Stimulated activated CD8-positive, alpha-beta memory T cell treated with anti-CD3 and anti-CD28 coated beads, Interleukin-12 subunit alpha, Interleukin-12 subunit beta, amount 100 ng/mL, for 4 hours (primary cell): Measurements from ENCODE around the gene SULF2.

ENCODE experiments used
- DNase-seq: peaks from one replicate; pipeline ENCODE4 v3.0.0-alpha.2; 2020; ENCODE audit warnings: low read depth

The SULF2 gene

DNA sequence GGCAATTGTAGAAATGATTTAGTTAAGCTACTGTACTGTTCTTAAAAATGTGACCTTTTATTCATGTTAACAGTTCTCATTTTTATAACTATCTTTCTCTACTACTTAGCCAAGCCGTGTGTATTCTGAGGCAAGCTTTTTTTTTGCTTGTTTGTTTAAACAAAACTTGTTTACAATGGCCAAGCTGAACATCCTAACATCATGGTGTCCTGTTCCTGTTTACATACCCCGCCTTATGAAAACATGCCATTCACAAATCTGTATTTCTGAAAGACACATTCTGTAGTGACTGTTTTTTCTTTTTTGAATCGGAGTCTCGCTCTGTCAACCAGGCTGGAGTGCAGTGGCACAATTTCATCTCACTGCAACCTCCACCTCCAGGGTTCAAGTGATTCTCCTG is 142.7 kb downstream of the SULF2 start:
- no peak for DNase-seq

GRCh38 chr20:47642118-47642517 is 143.2 kb downstream of the SULF2 start:
- no peak for DNase-seq

DNA sequence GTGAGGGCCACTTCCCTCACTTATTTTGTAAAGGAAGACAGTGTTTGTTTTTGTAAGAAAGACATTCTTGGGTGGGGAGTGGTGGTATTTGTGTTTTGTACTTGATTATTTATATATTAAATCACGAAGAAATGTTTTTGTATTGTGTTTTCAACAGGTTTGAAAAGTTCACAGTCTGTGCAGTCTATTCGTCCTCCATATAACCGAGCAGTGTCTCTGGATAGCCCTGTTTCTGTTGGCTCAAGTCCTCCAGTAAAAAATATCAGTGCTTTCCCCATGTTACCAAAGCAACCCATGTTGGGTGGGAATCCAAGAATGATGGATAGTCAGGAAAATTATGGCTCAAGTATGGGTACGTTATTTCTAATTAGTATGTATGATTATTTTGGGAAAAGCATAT is 146.4 kb downstream of the SULF2 start:
- no peak for DNase-seq

DNA sequence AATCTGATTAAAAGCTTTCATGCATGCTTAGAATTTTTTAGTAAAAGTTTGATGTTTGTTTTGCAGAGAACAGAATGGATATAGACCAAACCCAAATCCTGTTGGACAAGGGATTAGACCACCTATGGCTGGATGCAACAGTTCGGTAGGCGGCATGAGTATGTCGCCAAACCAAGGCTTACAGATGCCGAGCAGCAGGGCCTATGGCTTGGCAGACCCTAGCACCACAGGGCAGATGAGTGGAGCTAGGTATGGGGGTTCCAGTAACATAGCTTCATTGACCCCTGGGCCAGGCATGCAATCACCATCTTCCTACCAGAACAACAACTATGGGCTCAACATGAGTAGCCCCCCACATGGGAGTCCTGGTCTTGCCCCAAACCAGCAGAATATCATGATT is 150.0 kb downstream of the SULF2 start:
- DNase-seq = no peak

GRCh38 chr20:47631078-47631477 is 154.2 kb downstream of the SULF2 start:
- no peak for DNase-seq

DNA sequence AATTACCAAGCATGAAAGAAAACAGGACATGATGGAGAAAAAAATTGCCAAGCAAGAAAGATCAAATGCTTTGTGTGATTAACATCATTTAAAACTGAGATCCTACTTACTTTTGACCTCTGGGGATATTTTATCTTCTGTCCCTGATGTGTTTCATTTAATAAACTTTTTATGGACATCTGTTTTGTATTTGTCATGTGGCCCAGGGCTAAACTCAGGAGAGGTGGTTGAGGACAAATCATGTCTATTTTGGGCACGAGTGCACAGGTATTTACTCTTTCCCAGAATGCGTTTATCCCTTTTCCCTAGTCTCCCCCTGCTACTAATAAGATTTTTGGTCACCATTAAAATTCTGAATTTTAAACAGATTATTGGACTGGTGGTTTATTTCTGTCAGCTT is 155.4 kb downstream of the SULF2 start:
- no peak for DNase-seq

DNA sequence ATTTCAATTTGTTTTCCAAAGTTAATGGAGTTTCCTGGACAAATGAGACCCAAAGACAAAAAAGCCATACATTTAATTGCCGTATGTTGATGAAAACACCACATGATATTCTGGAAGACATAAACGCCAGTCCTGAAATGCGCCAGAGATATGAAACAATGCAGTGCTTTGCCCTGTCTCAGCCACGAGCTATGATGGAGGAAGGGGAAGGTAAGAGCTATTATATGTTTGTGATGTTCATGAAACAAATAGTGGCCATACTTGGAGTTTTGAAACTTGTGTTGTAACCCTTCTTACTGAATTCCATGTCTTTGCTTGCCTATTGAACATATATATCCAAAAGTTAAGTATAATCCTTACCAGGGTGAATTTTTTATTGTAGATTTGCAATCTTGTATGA is 157.7 kb downstream of the SULF2 start:
- DNase-seq = no peak

DNA sequence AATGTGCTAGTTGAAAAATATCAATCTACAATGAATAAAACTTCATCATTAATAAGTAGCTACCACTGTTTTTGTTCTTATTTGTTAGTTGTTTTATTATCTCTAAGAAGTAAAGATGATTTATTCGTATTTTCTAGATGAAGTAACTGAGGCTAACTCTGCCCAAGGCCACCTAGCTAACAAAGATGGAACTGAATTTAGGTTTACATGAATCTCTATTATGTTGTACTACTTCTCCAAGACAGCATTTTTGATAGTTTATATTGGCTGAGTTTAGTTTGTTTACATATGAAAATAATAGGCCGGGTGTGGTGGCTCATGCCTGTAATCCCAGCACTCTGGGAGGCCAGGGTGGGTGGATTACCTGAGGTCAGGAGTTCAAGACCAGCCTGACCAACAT is 162.1 kb downstream of the SULF2 start:
- DNase-seq = no peak

GRCh38 chr20:47622118-47622665 is 163.1 kb downstream of the SULF2 start:
- no peak for DNase-seq

GRCh38 chr20:47620808-47621805 is 164.2 kb downstream of the SULF2 start:
- DNase-seq = no peak

DNA sequence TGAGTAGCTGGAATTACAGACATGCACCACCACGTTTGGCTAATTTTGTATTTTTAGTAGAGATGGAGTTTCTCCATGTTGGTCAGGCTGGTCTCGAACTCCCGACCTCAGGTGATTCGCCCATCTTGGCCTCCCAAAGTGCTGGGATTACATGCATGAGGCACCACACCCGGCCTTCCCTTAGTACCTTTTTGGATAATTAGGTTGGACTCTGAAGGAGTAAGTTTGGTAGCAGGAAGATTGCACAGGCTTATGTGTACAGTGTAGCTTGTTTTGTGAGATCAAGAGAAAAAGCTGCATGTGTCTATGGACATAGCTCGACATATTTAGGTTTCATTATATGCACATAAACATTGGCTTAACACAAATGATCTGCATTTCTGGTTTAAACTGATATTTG is 166.8 kb downstream of the SULF2 start:
- DNase-seq = no peak

GRCh38 chr20:47614703-47615309 is 170.5 kb downstream of the SULF2 start:
- no peak for DNase-seq

- DNase-seq = no peak
Measured at GRCh38 chr20:47612670-47613069, 172.6 kb downstream of the SULF2 start.

DNA sequence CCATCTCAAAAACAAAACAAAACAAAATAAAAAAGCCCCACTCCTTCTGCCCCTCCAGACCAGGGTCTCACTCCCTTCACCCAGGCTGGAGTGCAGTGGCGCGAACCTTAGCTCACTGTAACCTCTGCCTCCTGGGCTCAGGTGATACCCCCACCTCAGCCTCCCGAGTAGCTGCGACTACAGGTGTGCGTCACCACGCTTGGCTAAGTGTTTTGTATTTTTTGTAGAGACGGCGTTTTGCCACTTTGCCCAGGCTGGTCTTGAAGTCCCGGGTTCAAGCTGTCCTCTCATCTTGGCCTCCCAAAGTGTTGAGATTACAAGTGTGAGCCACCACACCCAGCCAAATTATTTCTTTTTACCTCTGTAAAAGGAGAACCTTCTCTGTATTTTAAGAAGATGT is 173.5 kb downstream of the SULF2 start:
- no peak for DNase-seq

DNA sequence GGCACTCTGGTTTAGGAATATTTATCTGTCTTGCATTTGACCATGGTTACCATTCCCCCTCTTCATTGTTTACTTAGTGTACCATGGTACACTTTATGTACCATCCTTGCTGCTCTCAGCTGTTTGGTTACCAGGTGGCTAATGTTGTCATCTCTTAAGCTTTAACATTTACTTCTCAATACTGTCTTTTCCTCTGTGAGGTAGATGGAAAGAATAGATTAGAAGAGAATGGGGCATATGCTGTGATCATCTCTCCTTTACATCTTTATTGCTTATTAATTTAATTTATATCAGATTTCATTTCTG is 174.4 kb downstream of the SULF2 start:
- no peak for DNase-seq

- peak; percentile 55 for DNase-seq
Measured at GRCh38 chr20:47610247-47610944, 174.9 kb downstream of the SULF2 start.

DNA sequence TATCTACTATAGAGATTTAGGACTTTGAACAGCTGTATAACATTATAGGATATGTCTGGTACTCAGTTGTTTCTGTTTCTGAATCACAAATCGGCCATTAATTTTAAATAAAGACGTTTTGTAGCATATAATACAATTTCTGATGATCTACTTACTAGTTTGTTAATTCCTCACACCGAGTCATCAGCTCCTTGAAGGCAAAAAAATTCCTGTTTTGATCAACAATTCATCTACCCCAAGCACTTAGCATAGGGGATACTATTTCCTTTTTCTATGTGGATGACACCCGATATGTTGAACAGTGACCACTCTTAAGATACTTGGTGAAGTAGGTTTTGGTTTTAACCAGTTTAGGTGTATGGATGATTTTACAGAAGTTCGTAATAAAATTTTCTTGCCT is 176.3 kb downstream of the SULF2 start:
- no peak for DNase-seq
